ENCODE data around the gene GDPD5.

GDPD5 gene

GRCh38 chr11:75510004-75510722 is 15.6 kb downstream of the GDPD5 start:
- DNase-seq: no peak

DNA sequence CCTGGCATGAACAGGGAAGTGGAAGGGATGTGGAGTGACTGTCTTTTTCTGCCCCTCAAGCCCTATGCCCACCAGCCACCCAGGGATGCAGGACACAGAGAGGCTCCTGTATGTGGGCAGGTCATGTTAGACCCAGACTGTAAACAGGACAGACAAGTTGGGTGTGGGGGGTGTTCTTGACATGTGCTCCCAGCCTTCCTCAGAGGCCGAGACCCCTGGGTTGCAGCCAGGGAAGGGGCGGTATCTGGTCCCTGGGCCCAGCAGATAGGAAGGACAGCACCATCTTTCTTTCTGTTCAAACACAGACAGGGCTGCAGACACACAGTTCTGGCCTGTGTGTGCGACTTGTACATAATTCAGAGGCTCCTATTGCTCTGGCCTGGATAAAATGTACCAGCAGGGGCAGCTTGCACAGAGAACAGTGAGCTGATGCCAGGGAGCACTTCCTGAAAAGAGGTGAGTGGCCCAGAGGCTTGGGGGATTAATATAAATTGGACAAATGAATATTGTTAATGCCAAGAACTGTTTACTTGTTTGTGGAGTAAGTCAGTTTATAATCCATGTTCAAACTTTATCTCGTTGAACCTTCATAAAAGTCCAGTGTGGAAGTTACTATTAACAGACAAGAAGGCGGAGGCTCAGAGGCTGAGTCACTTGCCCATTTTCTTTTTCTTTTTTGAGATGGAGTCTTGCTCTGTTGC is 16.6 kb downstream of the GDPD5 start:
- DNase-seq: no peak

DNA sequence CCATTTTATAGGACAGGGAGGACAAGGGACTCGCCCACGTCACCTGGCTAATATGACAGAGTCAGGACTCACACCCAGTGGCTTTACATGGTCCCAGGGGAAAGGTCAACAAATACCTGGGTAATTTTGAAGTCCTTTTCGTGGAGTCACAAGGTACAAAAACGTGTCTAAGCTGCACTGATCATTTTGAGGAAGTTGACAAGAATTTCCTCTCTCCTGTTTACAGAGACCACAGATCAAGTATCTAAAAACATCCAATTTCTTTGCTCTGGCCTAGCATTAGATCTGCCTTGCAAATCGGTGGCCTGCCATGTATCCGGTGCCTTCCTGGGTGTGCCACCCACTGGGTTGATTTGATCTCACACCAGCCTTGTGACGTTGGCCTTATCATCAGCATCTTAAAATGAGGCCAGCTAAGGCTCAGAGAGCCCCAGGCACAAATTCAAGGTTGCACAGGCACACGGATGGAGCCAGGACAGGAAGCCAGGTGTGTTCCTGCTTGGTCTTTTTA is 17.6 kb downstream of the GDPD5 start:
- DNase-seq: no peak

- DNase-seq: no peak
These were observed 18.2 kb downstream of the GDPD5 start for GRCh38 chr11:75507571-75507970.

GRCh38 chr11:75506827-75507226 is 18.9 kb downstream of the GDPD5 start:
- DNase-seq: no peak

- DNase-seq: no peak
These were observed 19.6 kb downstream of the GDPD5 start for GRCh38 chr11:75505916-75506692.

DNA sequence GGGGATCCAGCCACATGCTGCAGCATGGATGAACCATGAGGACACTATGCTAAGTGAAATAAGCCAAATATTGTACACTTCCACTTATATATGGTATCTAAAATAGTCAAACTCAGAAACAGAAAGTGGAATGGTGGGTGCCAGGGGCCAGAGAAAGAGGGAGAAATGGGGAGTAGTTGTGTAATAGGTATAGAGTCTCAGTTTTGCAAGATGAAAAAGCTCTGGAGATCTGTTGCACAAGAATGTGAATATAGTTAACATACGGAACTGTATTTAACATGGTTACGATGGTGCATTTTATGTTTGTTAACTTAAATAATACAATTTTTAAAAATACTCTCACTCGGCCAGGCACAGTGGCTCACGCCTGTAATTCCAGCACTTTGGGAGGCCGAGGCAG is 21.2 kb downstream of the GDPD5 start:
- DNase-seq: no peak

DNA sequence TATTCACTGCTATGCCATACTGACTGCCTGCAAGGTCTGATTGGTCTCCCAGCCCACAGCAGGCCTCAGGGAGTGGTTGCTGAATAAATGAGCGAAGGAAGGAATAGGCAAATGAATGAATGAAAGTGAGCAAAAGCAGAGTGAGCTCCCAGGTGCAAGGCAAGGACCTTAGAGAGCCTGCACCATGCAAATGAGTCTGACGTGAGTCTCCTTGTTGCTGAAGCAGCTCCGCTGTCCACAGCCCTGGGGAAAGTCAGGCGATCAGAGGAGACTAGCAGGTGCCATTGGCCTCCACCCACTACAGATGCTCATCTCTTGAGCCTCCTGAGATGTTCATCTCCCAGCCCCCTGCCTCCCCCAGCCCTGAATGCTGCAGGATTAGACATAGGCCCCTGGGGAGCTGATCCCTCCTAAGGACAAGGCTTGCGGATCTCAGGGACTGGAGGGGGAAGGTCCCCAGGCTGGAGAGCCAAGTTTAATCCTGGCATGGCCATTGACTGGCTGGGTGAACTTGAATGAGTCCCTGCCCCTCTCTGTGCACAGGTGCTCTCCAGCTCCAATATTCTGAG is 22.1 kb downstream of the GDPD5 start:
- DNase-seq: no peak

DNA sequence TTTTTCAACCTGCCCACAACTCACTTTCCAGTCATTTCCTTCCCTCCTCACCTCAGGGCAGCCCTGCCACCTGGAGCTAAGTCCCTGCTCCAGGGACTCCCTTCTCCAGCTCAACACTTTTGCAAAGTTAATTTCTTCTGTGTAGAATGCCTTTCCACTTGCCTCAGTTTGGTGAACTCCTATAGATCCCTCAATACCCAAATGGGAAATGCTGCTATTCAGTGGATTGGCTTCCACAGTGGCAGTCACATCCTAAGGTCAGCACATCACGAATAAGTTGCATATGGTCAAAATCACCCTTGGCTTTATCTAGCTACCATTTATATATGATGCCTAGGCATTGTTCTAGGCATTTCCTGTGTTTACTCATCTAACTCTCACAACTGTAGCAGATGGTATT is 23.6 kb downstream of the GDPD5 start:
- DNase-seq: no peak

DNA sequence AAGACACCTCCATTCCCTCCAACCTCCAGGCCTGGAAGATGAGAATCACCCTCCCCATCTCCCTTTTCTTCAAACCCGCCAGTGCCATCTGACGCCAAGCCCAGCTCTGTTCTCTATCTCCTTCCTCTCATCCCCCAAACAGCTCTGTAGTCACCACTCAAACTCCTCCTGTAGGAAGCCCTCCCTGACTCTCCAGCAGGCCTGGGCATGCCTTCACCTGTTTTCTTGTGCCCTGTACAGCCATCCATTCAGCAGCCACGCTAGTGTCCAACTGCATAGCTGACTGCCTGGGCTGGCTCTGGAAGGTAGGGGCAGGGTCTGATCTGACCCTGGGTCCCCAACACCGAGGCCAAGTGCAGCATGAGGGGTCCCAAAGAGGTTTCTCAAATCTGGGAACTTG is 25.0 kb downstream of the GDPD5 start:
- DNase-seq: no peak

DNA sequence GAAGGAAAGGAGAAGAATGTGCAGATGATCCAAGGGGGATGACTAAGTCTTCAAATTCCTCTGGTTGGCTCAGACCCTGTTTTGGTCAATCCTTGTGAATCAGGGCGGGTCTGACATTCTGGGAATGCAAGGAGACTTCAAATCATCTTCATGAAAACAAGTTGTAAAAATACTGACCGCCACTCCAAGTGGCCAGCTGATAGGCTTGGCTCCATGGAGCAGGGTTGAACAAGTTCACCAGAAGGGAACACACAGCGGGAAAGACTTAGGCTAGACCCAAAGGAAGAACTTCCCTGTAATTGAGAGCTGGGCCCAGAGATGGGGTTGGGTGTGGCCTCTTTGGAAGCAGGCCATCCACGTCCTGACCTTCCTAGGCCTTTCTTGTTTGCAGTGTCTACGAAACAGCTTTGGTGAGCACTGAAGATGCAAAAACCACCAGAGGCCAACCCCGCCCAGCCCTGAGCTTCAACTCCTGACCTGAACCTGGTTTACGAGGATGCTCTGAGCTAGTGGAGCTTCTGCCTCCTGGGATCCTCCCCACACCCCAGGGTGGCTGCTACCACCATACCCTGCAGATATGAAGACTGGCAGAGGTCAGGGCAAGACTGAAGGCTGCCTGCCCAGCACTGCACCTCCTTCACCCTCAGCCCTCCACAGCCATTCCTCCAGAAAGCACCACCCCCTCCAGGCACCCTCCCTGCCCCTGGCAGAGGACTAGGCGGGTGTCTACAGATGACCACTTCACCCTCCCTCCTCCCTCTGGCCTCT is 26.1 kb downstream of the GDPD5 start:
- no peak for DNase-seq

DNA sequence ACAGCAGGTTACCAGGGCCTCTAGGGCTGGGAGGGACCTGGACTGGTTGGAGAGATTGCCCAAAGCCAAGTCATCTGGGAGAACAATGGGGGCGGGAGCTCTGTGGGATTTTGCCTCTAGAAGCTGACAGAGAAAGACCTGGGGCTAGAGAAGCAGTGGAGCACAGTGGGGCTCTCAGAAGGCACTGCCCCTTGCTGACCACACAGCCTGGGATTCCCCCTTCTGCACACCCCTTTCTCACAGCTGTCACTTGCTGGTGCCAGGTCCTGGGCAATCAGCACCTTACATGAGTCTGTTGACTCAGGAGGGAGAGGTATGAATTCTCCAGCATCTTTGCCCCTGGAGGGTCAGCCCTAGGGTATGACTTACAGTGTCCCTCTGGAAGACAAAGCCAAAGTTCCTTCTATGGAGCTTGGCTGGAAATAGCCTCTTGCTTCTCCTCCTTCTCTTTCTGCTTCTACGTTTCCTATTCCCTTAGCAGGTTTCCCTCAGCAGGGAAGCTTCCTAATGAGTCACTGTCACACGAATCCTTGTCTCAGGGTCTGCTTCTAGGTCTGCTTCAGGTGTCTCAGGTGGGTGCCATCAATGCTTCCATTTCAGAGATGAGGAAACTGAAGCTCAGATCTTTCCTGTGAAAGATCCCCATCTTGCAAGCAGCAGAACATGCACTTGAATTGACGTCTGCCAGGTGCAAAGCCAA is 27.0 kb downstream of the GDPD5 start:
- no peak for DNase-seq

DNA sequence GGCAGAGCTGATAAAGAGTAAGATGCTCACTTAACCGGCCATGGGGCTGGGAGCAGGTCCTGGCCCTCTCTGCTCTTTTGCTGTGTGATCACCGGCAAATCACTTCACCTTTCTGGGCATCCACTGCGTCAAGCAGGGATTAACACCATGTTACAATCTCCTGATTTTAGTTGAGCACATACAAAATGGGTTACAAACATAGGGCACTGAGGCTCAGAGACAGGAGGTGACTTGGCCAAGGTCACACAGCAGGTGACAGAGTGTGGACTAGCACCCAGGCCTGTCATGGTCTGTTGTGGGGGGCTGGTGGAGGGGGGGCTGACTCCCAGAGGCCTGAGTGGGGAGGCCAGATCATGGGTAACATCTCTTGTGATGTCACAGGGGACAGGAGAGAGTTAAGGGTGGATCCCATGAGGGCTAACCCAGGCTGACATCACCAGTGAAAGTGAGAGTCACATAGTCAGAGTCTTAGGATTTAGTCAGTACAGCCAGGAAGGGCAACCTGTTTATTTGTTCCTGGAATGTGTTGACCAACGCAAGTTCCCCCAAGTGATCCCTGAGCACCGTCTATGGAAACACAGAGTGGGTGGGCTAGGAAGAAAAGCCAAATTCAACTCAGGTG is 27.8 kb downstream of the GDPD5 start:
- DNase-seq: no peak

DNA sequence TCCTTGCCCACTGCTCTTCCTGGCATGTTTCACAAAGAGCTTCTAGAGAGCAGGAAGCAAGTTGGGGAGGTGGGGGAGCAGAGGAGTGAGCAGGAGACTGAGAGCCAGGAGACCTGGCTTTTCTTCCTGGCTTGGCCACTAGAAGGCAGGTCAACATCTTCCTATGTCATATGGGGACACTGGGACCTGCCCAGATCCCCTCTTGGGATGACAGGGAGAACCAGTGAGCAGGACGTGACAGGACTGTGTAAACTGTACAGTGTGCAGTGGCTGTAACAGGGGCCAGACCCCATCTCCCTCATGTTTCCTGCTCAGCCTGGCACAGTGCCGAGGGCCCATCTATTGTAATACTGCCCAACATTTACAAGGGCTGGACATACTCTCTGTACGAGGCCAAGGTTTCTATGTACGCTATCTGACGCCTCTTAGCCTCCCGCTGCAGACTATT is 29.4 kb downstream of the GDPD5 start:
- DNase-seq: no peak

- DNase-seq: no peak
These were observed 29.9 kb downstream of the GDPD5 start for GRCh38 chr11:75495749-75496304.

GRCh38 chr11:75493626-75494025 is 32.1 kb downstream of the GDPD5 start:
- DNase-seq: no peak

GRCh38 chr11:75492181-75492820 is 33.4 kb downstream of the GDPD5 start:
- DNase-seq: peak; percentile 59

DNA sequence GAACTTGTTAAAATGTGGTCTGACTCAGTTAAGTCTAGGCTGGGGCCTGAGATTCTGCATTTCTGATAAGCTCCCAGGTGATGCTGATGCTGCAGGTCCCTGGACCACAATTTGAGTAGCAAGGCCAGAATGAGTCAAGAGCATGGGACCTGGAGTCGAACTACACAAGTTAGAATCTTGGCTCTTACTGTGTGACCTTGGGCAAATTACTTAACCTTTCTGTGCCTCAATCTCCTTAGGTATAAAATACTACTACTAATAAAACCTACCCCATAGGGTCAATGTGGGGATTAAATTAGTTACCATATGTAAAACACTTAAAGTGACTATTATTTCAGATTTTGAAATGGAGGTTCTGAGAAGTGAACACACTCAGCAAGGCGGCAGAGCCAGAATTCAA is 34.3 kb downstream of the GDPD5 start:
- DNase-seq: no peak

DNA sequence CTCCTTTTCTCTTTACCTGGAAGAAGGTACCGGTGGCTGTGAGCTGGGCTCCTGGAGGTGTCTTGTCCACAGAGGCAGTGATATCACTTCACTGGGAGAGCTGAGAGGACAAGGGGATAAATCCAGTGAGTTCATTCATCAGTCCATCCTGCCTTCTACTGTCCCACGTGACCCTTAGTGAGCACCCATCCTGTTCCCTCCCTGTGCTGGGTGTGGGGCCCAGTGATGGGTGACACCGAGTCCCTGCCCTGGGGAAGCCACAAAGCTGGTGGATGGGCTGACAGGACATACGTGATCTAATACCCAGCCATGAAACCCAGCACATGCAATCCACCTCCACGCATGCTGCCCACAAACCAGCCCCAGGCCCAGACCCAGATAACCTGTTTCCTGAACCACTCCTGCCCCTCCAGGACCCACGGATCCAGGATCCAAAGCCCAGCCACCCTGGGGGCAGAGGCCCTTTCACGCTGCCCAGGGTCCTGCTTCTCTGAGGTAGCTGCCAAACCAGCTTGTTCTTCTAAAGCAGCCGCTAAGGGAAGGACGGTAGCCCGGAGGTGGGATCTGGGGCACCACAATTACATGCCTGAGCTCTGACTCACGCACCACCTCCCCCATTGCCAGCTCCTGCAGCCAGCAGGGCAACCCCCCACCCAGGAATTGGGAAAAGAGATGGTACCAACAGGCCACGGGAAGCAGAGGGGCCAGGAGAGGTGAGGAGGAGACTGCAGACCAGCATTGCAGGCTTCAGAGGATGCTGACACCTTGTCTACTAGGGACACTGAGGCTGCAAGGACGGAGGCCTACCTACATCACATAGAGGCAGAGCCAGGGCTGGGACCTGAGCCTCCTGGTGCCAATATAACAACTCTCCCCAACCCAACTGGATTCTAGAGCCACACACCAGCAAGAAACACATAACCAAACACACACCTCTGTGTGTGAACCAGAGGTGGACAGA is 35.2 kb downstream of the GDPD5 start:
- DNase-seq: no peak

Data from activated CD8-positive, alpha-beta memory T cell treated with anti-CD3 and anti-CD28 coated beads, Interleukin-2, amount 50 U/mL, for 4 hours (primary cell).